Uterus (tissue), 4 donors: ENCODE results near the gene ITGB1BP2. TPM values are rescaled to one million over a fixed set of nuclear protein-coding genes. Genes with fewer than 3 reads are reported as not detected.
"Not testable (repeated sequence)": the region's sequence is repeated elsewhere in the genome, so short reads cannot be mapped to it uniquely, and the experiment has no call there.

Source experiments
- DNase-seq, 2 donors: peaks; one replicate each; pipeline ENCODE4 v3.0.0-alpha.2; 2019 to 2020
- H3K27ac ChIP-seq, 2 donors: fragments of 200-600 bp; sonication (generic); 1 replicate in 1 of 2; 2 replicates in 1 of 2; pipeline ENCODE4 v1.5.1; 2016 to 2018
- H3K27me3 ChIP-seq, 2 donors: fragments of 200-600 bp; sonication (generic); one replicate each; pipeline ENCODE4 v1.5.1; 2018 to 2019; ENCODE audit warnings: control low read depth in 1 of 2
- H3K36me3 ChIP-seq, 2 donors: fragments of 200-600 bp; sonication (generic); one replicate each; pipeline ENCODE4 v1.5.1; 2019; ENCODE audit warnings: control low read depth in 1 of 2
- H3K4me1 ChIP-seq, 2 donors: fragments of 200-600 bp; sonication (generic); one replicate each; pipeline ENCODE4 v1.5.1; 2018 to 2019; ENCODE audit warnings: control low read depth in 1 of 2
- H3K4me3 ChIP-seq, 2 donors: fragments of 200-600 bp; sonication (generic); 1 replicate in 1 of 2; 2 replicates in 1 of 2; pipeline ENCODE4 v1.5.1; 2018 to 2019; ENCODE audit warnings: mild to moderate bottlenecking in 1 of 2
- H3K9me3 ChIP-seq, 2 donors: fragments of 200-600 bp; sonication (generic); one replicate each; pipeline ENCODE4 v1.5.1; 2019; ENCODE audit warnings: control low read depth in 1 of 2
- POLR2A ChIP-seq, 2 donors: fragments of 450-650 bp; IDR thresholded peaks; one replicate each; pipeline ENCODE4 v1.6.1; 2016; ENCODE audit warnings: antibody characterized with exemption in 2 of 2, mild to moderate bottlenecking in 1 of 2, moderate library complexity in 1 of 2
- intact Hi-C: fragments of 100-400 bp; cut with DNase I; formaldehyde crosslinking; loops from one replicate; pipeline ENCODE4 v1.15.1; 2023; ENCODE audit warnings: low total_unique reads
- total RNA-seq, 4 donors: library from RNA; depleted of rRNA in 3 of 4; stranded (reverse); fragments of >200 nt in 3 of 4; gene quantifications; one replicate each; pipeline versions ENCODE4 v1.1.0 to v1.2.4, GENCODE V29; 2014 to 2023
- TF ChIP-seq, protein P1 (sequence below), 4 experiments: fragments of 200-600 bp in 2 of 4; fragments of 450-650 bp in 2 of 4; sonication (generic) in 2 of 4; IDR thresholded peaks; one replicate each; pipeline ENCODE4 v1.5.1; 2016 to 2019; ENCODE audit warnings: antibody characterized with exemption in 4 of 4, mild to moderate bottlenecking in 2 of 4, moderate library complexity in 1 of 4
- donor health status: DM: yes; HTN: yes; CAD: no.

Gene ITGB1BP2
- total RNA-seq, 4 donors from 2014 or later, result 5.5 to 15.9 (median 11.2) TPM; not detected in 1

DNA sequence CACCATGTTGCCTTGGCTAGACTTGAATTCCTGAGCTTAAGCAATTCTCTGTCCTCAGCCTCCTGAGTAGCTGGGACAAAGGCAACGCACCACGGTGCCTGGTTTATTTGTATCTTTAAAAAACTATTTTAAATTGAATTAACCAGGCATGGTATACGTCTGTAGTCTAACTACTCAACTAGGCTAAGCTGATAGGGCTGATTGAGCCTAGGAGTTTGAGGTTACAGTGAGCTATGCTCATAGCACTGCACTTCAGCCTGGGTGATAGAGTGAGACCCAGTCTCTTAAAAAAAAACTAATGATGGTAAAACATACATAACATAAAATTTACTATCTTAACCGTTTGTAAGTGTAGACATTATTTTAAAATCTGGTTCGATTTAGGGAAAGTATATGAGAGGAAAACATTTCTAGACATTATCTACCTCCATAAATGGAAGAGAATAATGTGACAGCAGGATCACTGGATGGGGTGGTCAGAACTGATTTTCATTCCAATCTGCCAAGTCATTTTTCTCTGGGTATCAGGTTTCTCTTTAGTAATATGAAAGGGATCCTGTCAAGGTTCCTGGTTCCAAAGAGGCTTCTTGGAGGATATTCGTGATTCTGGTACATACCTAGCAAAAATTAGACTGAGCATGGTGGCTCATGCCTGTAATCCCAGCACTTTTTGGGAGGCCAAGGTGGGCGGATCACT, 8.7 kb upstream of the ITGB1BP2 start:
- Histone ChIP-seq H3K4me1 (no peaks in the 10 kb centered on the region), H3K4me3 (no peak overlapping the region), H3K27ac (no peak overlapping the region), H3K27me3 (no peaks in the 10 kb centered on the region), H3K36me3 (no peaks in the 10 kb centered on the region), H3K9me3 (no peaks in the 10 kb centered on the region)
- TF ChIP-seq POLR2A (IDR thresholded peaks at IDR 0.05), result no peak
- TF ChIP-seq, protein P1, sequence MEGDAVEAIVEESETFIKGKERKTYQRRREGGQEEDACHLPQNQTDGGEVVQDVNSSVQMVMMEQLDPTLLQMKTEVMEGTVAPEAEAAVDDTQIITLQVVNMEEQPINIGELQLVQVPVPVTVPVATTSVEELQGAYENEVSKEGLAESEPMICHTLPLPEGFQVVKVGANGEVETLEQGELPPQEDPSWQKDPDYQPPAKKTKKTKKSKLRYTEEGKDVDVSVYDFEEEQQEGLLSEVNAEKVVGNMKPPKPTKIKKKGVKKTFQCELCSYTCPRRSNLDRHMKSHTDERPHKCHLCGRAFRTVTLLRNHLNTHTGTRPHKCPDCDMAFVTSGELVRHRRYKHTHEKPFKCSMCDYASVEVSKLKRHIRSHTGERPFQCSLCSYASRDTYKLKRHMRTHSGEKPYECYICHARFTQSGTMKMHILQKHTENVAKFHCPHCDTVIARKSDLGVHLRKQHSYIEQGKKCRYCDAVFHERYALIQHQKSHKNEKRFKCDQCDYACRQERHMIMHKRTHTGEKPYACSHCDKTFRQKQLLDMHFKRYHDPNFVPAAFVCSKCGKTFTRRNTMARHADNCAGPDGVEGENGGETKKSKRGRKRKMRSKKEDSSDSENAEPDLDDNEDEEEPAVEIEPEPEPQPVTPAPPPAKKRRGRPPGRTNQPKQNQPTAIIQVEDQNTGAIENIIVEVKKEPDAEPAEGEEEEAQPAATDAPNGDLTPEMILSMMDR (IDR thresholded peaks at IDR 0.05), result no peak
- no peak for DNase-seq
- intact Hi-C loops, result no loop called here

DNA sequence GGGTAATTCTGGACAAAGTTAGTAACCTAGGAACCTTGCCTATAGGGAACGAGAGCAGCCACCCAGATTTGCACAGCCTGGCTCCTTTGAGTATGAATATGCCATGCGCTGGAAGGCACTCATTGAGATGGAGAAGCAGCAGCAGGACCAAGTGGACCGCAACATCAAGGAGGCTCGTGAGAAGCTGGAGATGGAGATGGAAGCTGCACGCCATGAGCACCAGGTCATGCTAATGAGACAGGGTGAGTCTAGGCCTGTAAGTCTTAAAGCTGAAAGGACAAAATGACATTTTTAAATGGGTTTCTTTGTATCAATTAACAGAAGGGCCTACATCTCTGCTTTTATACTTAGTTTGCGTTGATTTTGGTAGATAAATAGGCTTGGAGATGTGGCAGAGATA, 4.7 kb upstream of the ITGB1BP2 start:
- intact Hi-C loops, result no loop called here
- H3K27ac ChIP-seq, result no peak overlapping the region
- H3K4me1 ChIP-seq, result no peaks in the 10 kb centered on the region
- H3K36me3 ChIP-seq, result no peaks in the 10 kb centered on the region
- no peak for DNase-seq
- H3K4me3 ChIP-seq, result no peak overlapping the region
- H3K27me3 ChIP-seq, result no peaks in the 10 kb centered on the region
- H3K9me3 ChIP-seq, result no peaks in the 10 kb centered on the region
- no peak for TF ChIP-seq POLR2A (IDR thresholded peaks at IDR 0.05)
- TF ChIP-seq, protein P1 (IDR thresholded peaks at IDR 0.05), result no peak

DNA sequence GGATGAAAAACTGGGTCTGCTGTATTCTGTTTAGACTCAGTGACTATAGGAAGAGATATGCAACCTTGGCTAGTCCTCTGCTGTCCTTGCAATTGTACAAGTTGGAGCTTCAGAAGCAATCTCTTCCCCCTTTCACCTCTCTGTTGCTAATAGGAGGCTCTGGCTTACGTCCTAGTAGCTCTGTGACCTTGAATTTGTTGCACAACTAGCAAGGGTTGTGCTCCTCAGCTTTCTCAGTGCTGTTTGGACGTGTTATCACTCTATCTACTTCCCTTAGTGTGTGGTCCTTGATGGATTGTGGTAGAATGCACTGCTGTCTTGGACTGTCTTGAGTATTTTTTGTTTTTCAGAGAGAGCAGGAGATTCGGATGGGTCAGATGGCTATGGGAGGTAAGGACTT, 3.4 kb upstream of the ITGB1BP2 start:
- intact Hi-C loops, result no loop called here
- no peak for DNase-seq
- H3K4me3 ChIP-seq, result no peak overlapping the region
- H3K4me1 ChIP-seq, result no peaks in the 10 kb centered on the region
- H3K27ac ChIP-seq, result no peak overlapping the region
- H3K9me3 ChIP-seq, result no peaks in the 10 kb centered on the region
- no peaks in the 10 kb centered on the region for H3K27me3 ChIP-seq
- TF ChIP-seq, protein P1 (IDR thresholded peaks at IDR 0.05), result no peak
- no peak for TF ChIP-seq POLR2A (IDR thresholded peaks at IDR 0.05)
- no peaks in the 10 kb centered on the region for H3K36me3 ChIP-seq

DNA sequence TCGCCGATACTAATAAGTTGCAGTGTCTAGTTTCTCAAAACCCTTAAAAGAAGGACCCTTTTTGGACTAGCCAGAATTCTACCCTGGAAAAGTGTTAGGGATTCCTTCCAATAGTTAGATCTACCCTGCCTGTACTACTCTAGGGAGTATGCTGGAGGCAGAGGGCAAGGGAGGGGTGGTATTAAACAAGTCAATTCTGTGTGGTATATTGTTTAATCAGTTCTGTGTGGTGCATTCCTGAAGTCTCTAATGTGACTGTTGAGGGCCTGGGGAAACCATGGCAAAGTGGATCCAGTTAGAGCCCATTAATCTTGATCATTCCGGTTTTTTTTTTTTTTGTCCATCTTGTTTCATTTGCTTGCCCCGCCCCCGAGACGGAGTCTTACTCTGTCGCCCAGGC, 1.5 kb upstream of the ITGB1BP2 start:
- H3K27ac ChIP-seq, H3K9me3 ChIP-seq, H3K27me3 ChIP-seq, H3K4me3 ChIP-seq, H3K36me3 ChIP-seq, intact Hi-C loops, DNase-seq, H3K4me1 ChIP-seq: not testable (repeated sequence)

DNA sequence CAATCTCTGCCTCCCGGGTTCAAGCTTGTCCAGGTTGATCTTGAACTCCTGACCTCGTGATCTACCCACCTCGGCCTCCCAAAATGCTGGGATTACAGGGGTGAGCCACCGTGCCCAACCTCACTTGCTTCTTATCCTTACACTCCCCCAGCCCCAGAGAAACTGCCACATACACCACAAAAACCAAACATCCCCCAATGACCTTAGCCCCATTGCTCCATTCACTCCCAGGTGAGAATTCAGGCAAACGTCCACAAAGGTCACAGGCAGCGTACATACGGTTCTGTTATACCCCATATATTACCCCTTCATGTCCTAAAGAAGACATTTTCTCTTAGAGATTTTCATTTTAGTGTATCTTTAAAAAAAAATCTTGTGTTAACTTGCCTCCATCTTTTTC, 1.1 kb upstream of the ITGB1BP2 start:
- H3K36me3 ChIP-seq, H3K4me3 ChIP-seq, H3K27me3 ChIP-seq, DNase-seq, intact Hi-C loops, H3K9me3 ChIP-seq, H3K27ac ChIP-seq, H3K4me1 ChIP-seq: not testable (repeated sequence)

DNA sequence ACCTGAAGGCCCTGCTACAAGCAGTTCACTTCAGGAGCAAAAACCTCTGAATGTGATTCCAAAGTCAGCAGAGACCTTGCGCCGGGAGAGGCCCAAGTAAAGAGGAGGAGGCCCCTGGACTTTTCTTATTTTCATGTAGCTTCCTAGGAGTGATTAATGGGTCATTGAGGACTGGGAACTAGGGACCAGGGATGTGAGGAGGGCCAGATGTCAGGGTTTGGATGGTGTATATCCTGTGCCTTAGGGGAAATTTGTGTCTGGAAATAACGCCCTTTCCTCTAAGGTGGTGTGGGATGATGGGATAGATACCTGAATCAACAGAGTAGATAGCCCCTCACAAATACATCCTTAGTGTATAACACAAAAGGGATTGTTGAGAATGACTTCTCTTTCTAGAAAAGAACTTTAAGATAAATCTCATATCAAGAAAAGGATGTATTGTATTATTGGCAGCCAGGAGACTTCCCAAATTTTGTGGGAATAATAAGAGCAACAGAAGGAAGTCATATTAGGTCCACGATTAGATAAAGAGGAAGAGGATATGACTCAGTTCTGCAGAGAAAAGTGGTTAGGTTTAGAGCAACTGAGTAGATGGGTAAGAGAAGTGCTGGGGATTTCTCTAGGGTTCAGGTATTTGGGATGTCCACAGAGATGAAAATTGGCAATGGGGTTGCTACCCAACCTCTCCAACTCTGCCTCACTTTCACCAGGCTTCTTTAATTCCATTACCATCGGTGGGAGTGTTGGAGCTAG, 1.1 kb downstream of the ITGB1BP2 start:
- TF ChIP-seq, protein P1 (IDR thresholded peaks at IDR 0.05), result no peak
- Histone ChIP-seq H3K36me3 (no peaks in the 10 kb centered on the region), H3K9me3 (no peaks in the 10 kb centered on the region), H3K27ac (peak overlapping the region; percentile 15 to 76), H3K4me1 (no peaks in the 10 kb centered on the region), H3K4me3 (peak overlapping the region in 1 of 2 donors; percentile 12), H3K27me3 (no peaks in the 10 kb centered on the region)
- no peak for DNase-seq
- intact Hi-C loops, result no loop called here
